Caco-2 (cell line): ENCODE results near the gene PAX9. TPM values are rescaled to one million over a fixed set of nuclear protein-coding genes. Genes with fewer than 3 reads are reported as not detected.

Experiments
- BruUV-seq: library from RNA; stranded (reverse); fragments of 400-500 nt; replicated peaks from 2 replicates; lab custom pipeline; 2021; lab: Mats Ljungman, UMichigan
- CTCF ChIA-PET: fragments of 300-600 bp; sonication (Branson Sonifier 250); formaldehyde crosslinking; loops from one replicate; lab custom pipeline; 2022; ENCODE audit warnings: antibody characterized with exemption; lab: Charles Lee
- POLR2A ChIA-PET: fragments of 300-600 bp; sonication (Branson Sonifier 250); formaldehyde crosslinking; loops from one replicate; lab custom pipeline; 2022; ENCODE audit warnings: antibody characterized with exemption; lab: Charles Lee
- DNase-seq, 2 experiments: peaks; one replicate each; pipeline versions ENCODE4 v3.0.0 to v3.0.0-alpha.2; 2020 to 2022
- H3K27me3 ChIP-seq: replicated peaks from 2 replicates; pipeline ENCODE4 v1.6.0; 2011; ENCODE audit warnings: low read length; ENCODE audit not compliant: control insufficient read depth, insufficient read depth
- H3K36me3 ChIP-seq: 2 replicates; pipeline ENCODE4 v1.5.1; 2011; ENCODE audit warnings: low read length; ENCODE audit not compliant: control insufficient read depth, insufficient read depth
- H3K4me1 ChIP-seq: fragments of 250-450 bp; sonication (Bioruptor Pico); 2 replicates; pipeline ENCODE4 v1.5.1; 2020; ENCODE audit warnings: mild to moderate bottlenecking
- H3K4me3 ChIP-seq: 2 replicates; pipeline ENCODE4 v1.5.1; 2011; ENCODE audit warnings: low read depth, mild to moderate bottlenecking, control low read depth, low read length
- H3K9me3 ChIP-seq: fragments of 250-450 bp; sonication (Bioruptor Pico); 2 replicates; pipeline ENCODE4 v1.5.1; 2020; ENCODE audit warnings: mild to moderate bottlenecking, moderate library complexity
- H3K27ac Mint-ChIP-seq: one replicate; pipeline ENCODE4 v1.8.0; 2022; ENCODE audit warnings: mixed read lengths; ENCODE audit not compliant: unreplicated experiment
- H3K27me3 Mint-ChIP-seq: one replicate; pipeline ENCODE4 v1.8.0; 2022; ENCODE audit warnings: mixed read lengths; ENCODE audit not compliant: insufficient read depth, unreplicated experiment
- H3K36me3 Mint-ChIP-seq: one replicate; pipeline ENCODE4 v1.8.0; 2022; ENCODE audit warnings: mild to moderate bottlenecking, mixed read lengths; ENCODE audit not compliant: insufficient read depth, unreplicated experiment
- H3K4me1 Mint-ChIP-seq: one replicate; pipeline ENCODE4 v1.8.0; 2022; ENCODE audit warnings: low read depth, mixed read lengths; ENCODE audit not compliant: unreplicated experiment
- H3K4me3 Mint-ChIP-seq: one replicate; pipeline ENCODE4 v1.8.0; 2022; ENCODE audit warnings: mild to moderate bottlenecking, moderate library complexity, mixed read lengths; ENCODE audit not compliant: unreplicated experiment
- H3K9me3 Mint-ChIP-seq: one replicate; pipeline ENCODE4 v1.8.0; 2022; ENCODE audit warnings: mixed read lengths; ENCODE audit not compliant: unreplicated experiment
- intact Hi-C: fragments of 100-400 bp; cut with micrococcal nuclease; formaldehyde crosslinking; loops from one replicate; pipeline ENCODE4 v1.10.0; 2022; ENCODE audit not compliant: unreplicated experiment
- total RNA-seq: library from RNA; stranded (reverse); gene quantifications from 2 replicates; pipeline ENCODE4 v1.2.3, GENCODE V29; 2022
- TF ChIP-seq, protein P1 (sequence below), 2 experiments: fragments of 200-600 bp in 1 of 2; IDR thresholded peaks; 1 replicate in 1 of 2; 2 replicates in 1 of 2; pipeline versions ENCODE4 v1.5.1 to v1.8.0; 2011 to 2022; ENCODE audit warnings: antibody characterized with exemption in 1 of 2, control low read depth in 1 of 2, inconsistent platforms in 1 of 2, low read depth in 1 of 2, low read length in 1 of 2, mild to moderate bottlenecking in 1 of 2, moderate library complexity in 1 of 2; ENCODE audit not compliant: insufficient read depth in 1 of 2, severe bottlenecking in 1 of 2, unreplicated experiment in 1 of 2

Gene PAX9
- total RNA-seq, 1 experiment from 2014 or later: 6.9 TPM

DNA sequence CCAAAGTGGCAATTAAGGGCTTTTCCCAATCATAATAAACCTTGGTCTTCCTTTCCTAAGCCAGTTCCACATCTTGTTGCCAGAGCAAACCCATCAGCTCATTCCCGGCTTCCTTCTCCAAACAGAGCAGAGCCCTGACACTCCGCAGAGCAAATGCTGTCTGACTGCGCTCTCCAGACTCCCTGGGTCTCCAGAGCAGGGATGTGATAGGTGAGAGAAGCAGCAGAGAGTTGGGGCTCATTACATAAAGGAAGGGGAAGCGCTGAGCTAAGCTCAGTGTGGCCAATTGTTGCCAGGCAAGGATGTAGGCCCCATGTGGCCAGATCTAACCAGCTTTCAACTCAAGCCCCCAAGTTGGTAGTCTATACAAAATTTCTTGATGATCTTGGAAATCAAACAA lies 36.2 kb upstream of the PAX9 start:
- ChIA-PET CTCF (interaction anchor here (1.0 to 1.3 kb wide), 3 partner anchors 23 to 525 kb away, joined by 3 to 8 read pairs (median 4); no protein-coding TSS in a partner anchor), POLR2A (no interaction called here)
- peaks cover 8% of the 10 kb centered on the region for H3K4me1 Mint-ChIP-seq
- no peak overlapping the region for H3K4me3 ChIP-seq
- TF ChIP-seq, protein P1, sequence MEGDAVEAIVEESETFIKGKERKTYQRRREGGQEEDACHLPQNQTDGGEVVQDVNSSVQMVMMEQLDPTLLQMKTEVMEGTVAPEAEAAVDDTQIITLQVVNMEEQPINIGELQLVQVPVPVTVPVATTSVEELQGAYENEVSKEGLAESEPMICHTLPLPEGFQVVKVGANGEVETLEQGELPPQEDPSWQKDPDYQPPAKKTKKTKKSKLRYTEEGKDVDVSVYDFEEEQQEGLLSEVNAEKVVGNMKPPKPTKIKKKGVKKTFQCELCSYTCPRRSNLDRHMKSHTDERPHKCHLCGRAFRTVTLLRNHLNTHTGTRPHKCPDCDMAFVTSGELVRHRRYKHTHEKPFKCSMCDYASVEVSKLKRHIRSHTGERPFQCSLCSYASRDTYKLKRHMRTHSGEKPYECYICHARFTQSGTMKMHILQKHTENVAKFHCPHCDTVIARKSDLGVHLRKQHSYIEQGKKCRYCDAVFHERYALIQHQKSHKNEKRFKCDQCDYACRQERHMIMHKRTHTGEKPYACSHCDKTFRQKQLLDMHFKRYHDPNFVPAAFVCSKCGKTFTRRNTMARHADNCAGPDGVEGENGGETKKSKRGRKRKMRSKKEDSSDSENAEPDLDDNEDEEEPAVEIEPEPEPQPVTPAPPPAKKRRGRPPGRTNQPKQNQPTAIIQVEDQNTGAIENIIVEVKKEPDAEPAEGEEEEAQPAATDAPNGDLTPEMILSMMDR (IDR thresholded peaks at IDR 0.05; ENCODE audit: insufficient read depth in 1 of 2, low read depth in 1 of 2, low read length in 1 of 2, severe bottlenecking in 1 of 2, unreplicated experiment in 1 of 2): no peak
- no peak for DNase-seq
- H3K4me3 Mint-ChIP-seq: no peak overlapping the region
- no TSS peak for BruUV-seq
- no peaks in the 10 kb centered on the region for H3K36me3 Mint-ChIP-seq
- peaks cover 8% of the 10 kb centered on the region; the same call in 1 of the 2 replicates for H3K9me3 ChIP-seq
- no peaks in the 10 kb centered on the region for H3K27me3 ChIP-seq
- no peak overlapping the region for H3K27ac Mint-ChIP-seq
- H3K4me1 ChIP-seq: no peaks in the 10 kb centered on the region; the same call in 1 of the 2 replicates
- no peaks in the 10 kb centered on the region for H3K27me3 Mint-ChIP-seq
- intact Hi-C loops: no loop called here
- no peaks in the 10 kb centered on the region for H3K9me3 Mint-ChIP-seq
- no peaks in the 10 kb centered on the region for H3K36me3 ChIP-seq

DNA sequence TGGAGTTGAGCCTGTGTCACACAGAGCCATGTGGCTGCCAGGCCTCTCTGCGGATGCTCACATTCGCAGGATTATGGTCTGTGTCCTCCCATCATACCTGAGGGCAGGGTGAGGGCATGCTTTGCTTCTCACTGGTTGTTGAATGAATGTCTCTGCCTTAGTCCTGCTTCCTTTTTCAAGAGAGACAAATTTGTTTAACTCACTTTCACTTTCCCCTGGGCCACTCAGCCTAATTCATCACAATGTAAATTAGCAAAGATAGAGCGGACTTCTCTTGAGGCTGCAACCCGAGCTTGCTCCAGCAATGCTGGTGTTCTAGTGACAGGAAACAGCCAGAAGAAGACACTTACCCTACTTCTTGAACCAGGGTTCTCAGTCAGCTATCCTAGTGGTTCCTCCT lies 35.5 kb upstream of the PAX9 start:
- H3K36me3 ChIP-seq: no peaks in the 10 kb centered on the region
- ChIA-PET CTCF (no interaction called here), POLR2A (no interaction called here)
- no peak overlapping the region for H3K4me3 Mint-ChIP-seq
- H3K9me3 Mint-ChIP-seq: no peaks in the 10 kb centered on the region
- H3K4me1 Mint-ChIP-seq: peaks cover 8% of the 10 kb centered on the region
- no peak overlapping the region for H3K27ac Mint-ChIP-seq
- H3K4me1 ChIP-seq: no peaks in the 10 kb centered on the region; the same call in 1 of the 2 replicates
- intact Hi-C loops: no loop called here
- no peak overlapping the region for H3K4me3 ChIP-seq
- no TSS peak for BruUV-seq
- no peaks in the 10 kb centered on the region for H3K36me3 Mint-ChIP-seq
- TF ChIP-seq, protein P1 (IDR thresholded peaks at IDR 0.05; ENCODE audit: insufficient read depth in 1 of 2, low read depth in 1 of 2, low read length in 1 of 2, severe bottlenecking in 1 of 2, unreplicated experiment in 1 of 2): no peak
- H3K27me3 ChIP-seq: no peaks in the 10 kb centered on the region
- no peaks in the 10 kb centered on the region for H3K27me3 Mint-ChIP-seq
- DNase-seq: no peak
- H3K9me3 ChIP-seq: peaks cover 8% of the 10 kb centered on the region; the same call in 1 of the 2 replicates

DNA sequence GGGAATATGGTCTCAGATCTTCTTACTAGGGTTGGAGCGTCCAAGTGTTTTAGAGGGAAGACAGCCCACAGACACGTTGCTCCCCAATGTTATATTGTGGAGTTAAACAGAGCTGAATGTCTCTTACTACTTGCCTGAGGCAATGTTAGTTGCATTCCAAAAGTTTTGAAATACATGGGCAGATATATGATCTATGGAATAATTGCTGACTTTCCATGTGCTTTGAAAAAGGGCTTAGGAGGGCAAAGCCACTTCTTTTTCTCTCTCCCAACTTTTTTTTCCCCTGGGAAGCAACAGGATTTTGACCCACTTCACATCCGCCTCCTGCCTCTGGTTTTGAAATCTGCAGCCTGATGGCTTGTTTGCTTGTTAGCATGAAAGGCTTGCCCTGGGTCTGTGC lies 33.7 kb upstream of the PAX9 start:
- no peak for DNase-seq
- Mint-ChIP-seq H3K36me3 (no peaks in the 10 kb centered on the region), H3K9me3 (no peaks in the 10 kb centered on the region), H3K27me3 (no peaks in the 10 kb centered on the region), H3K4me1 (peaks cover 8% of the 10 kb centered on the region), H3K27ac (no peak overlapping the region), H3K4me3 (no peak overlapping the region)
- H3K4me3 ChIP-seq: no peak overlapping the region
- intact Hi-C loops: no loop called here
- H3K4me1 ChIP-seq: no peaks in the 10 kb centered on the region; the same call in 1 of the 2 replicates
- no peaks in the 10 kb centered on the region for H3K27me3 ChIP-seq
- TF ChIP-seq, protein P1 (IDR thresholded peaks at IDR 0.05; ENCODE audit: insufficient read depth in 1 of 2, low read depth in 1 of 2, low read length in 1 of 2, severe bottlenecking in 1 of 2, unreplicated experiment in 1 of 2): no peak
- BruUV-seq: no TSS peak
- ChIA-PET POLR2A (no interaction called here), CTCF (interaction anchor here (1.6 kb wide), 1 partner anchor 23 kb away, joined by 3 read pairs; no protein-coding TSS in a partner anchor)
- H3K9me3 ChIP-seq: peaks cover under 1% of the 10 kb centered on the region; the same call in 1 of the 2 replicates
- H3K36me3 ChIP-seq: no peaks in the 10 kb centered on the region
